HPDE6-E6E7 (cell line): ENCODE measurements around the gene MGAT3.
"Not testable (repeated sequence)": the region's sequence is repeated elsewhere in the genome, so short reads cannot be mapped to it uniquely, and the experiment has no call there.

Experiments used
- DNase-seq: peaks from one replicate; pipeline ENCODE4 v3.0.0; 2011; ENCODE audit warnings: missing footprints; ENCODE audit errors: extremely low spot score

The MGAT3 gene, protein sequence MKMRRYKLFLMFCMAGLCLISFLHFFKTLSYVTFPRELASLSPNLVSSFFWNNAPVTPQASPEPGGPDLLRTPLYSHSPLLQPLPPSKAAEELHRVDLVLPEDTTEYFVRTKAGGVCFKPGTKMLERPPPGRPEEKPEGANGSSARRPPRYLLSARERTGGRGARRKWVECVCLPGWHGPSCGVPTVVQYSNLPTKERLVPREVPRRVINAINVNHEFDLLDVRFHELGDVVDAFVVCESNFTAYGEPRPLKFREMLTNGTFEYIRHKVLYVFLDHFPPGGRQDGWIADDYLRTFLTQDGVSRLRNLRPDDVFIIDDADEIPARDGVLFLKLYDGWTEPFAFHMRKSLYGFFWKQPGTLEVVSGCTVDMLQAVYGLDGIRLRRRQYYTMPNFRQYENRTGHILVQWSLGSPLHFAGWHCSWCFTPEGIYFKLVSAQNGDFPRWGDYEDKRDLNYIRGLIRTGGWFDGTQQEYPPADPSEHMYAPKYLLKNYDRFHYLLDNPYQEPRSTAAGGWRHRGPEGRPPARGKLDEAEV

DNA sequence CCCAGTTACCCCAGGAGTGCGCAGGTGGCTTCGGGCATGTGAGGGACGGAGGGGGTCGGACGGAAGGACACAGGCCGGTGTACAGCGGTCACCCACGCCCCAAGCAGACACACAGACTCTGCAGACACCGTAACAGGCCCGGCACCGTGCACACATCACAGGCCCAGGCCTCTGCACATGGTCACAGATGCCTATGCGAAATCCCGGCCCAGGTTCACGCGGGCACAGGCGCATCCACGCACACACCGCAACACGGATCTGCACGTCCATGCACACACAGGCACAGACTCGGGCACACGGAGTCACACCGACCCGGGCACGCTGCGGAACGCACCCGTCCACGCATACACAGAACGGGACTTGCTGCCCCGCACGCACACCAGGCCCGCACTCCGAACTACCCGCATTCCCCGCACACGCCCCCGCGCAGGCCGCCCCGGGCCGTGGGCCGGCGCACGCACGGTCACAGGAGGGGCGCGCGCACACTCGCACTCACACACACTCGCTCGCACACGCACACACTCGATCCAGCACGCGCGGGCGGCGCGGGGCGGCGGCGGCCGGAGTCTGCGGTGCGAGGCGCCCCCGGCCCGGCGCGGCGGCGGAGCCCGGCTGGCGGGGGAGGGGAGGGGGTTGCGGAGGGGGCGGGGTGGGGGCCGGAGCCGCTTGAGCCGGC lies at the start of gene MGAT3:
Gene MGAT3 (plus strand): TSS at position 491 of the 676 bp plus-strand sequence. CDS start 30,336 bp downstream, outside the sequence.
- DNase-seq: no peak

DNA sequence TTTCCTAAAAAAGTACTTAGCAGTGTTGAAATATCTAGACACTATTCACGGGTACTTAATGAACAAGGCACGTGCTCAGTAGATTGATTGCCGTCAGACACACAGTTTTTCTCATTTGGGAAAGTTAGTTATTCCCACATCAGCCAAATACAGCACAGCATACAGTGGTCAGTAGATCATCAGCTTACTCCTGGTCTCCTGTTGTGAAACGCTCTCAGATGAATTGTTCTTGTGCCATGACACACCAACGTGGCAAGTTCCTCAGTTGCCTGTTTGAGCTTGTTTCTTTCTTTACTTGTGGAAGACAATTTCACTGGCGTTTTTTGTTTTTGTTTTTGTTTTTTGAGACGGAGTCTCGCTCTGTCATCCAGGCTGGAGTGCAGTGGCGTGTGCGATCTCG lies 48.6 kb upstream of the MGAT3 start:
- DNase-seq: peak; percentile 51

DNA sequence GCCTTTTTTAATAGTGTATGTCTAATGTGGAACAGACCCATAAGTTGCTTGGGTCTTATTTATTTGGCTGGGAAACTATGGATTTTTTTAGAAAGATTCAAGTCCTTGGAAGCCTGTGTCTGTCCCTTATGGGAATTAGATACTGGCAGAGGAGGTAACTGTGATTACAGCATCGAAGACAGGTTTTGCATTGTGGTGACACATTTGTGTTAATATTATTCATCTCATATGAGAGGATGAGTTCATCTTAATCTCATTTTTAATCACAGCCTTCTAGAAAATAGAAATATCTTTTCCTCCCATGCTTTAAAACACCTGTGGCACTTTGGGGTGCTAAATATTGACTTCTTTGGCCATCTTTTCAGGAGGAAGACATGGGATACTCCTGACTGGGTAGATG lies 48.0 kb upstream of the MGAT3 start:
- no peak for DNase-seq

DNA sequence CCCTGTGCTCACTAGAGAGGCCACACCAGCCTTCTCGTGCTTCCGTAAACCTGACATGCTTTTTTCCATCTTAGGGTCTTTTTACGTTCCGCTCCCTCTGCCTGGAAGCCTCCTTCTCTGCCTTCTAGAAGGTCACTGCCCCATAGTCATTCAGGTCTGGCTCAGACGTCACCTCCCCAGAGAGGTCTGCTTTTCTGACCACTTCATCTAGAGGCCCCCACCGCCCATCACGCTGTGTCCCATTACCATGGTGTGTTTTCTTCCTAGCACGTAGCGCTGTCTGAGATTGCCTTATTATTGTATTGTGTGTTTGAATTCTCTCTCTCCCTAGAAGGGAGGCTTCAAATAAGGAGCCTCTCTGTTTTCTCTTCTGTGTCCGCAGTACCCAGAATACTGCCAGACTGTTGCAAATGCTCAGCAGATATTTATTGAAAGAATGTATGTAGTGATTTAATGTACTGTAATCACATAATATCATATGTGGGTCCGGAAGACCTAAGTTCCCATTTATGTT lies 47.2 kb upstream of the MGAT3 start:
- no peak for DNase-seq

DNA sequence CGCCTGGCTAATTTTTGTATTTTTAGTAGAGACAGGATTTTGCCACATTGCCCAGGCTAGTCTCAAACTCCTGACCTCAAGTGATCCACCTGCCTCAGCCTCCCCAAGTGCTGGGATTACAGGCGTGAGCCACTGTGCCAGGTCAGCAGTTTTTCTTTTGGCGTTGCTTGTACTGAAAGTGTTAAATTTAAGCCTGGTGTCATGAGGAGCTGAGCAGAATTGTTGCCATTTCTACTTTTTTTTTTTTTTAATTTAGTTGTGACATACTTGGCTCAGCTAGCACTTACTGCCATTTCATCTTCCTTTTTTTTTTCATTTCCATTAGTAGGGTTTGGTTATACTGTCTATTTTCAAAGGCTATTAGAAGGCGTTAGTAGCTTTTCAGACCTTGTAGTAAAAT lies 46.5 kb upstream of the MGAT3 start:
- DNase-seq: no peak

DNA sequence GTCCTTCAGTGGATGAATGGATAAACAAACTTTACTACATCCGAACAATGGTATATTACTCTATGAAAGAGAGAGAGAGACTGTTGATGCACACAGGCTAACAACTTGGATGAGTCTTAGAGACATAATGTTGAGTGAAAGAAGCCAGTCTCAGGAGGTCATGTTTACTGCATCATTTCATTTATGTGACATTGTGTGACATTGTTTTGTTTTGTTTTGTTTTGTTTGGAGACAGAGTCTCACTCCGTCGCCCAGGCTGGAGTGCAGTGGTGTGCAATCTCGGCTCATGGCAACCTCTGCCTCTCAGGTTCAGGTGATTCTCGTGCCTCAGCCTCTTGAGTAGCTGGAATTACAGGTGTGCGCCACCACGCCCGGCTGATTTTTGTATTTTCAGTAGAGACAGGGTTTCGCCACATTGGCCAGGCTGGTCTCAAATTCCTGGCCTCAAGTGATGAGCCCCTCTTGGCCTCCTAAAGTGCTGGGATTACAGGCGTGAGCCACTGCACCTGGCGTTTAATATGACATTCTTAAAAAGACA lies 44.9 kb upstream of the MGAT3 start:
- not testable (repeated sequence) for DNase-seq

DNA sequence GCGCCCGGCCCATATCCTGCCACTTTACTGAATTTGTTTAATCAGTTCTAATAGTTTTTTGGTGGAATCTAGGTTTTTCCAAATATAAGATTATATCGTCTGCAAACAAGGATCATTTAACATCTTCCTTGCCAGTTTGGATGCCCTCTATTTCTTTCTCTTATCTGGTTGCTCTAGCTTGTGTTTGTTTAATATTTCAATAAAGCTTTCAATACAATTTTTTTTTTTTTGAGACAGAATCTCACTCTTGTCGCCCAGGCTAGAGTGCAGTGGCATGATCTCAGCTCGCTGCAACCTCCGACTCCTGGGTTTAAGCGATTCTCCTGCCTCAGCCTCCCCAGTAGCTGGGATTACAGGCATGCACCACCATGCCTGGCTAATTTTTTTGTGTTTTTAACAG lies 43.6 kb upstream of the MGAT3 start:
- not testable (repeated sequence) for DNase-seq

DNA sequence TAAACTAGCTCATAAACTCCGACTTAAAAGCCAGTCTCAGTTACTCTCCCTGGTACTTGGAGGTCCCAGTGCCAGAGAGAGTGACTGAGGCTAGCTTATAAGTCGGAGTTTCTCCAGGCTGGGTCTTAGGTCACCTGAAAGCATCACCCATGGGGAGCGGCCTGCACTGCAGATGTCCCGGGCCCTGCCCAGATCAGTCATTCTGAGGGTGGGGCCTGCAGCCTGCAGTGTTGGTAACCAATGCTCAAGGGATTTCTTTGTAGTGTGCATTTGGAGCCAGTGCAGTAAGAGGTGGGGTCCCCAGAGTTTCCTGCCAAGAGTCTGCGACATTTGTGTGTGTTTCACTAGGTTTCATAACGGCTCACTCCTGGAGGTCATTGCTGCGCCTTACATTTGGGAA lies 42.4 kb upstream of the MGAT3 start:
- DNase-seq: peak; percentile 11

DNA sequence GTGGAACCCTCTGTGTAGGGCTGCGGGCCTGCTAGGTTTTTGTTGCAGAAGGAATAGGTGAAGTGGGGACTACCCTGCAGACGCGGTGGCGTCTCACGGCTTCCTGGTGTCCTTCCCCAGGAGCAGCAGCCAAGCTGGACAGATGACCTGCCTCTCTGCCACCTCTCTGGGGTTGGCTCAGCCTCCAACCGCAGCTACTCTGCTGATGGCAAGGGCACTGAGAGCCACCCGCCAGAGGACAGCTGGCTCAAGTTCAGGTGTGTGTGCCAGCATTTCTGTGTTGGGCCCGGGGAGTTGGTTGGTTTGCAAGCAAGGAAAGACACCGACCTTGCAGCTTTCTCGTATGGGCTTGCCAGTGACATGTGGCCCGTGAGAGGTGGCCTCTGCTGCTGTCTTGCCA lies 41.9 kb upstream of the MGAT3 start:
- DNase-seq: no peak

DNA sequence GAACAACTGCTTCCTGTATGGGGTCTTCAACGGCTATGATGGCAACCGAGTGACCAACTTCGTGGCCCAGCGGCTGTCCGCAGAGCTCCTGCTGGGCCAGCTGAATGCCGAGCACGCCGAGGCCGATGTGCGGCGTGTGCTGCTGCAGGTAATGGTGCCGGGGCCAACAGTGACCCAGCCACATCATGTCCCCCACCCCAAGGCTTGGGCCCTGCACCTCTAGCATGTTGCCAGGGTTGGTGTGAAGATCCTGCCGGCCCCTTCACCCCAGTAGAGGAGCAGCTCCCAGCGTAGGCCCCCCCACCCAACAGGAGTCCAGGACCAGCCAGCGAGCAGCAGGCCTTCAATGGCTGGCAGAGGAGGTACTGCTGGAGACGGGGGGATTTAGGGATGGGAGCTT lies 41.3 kb upstream of the MGAT3 start:
- no peak for DNase-seq

DNA sequence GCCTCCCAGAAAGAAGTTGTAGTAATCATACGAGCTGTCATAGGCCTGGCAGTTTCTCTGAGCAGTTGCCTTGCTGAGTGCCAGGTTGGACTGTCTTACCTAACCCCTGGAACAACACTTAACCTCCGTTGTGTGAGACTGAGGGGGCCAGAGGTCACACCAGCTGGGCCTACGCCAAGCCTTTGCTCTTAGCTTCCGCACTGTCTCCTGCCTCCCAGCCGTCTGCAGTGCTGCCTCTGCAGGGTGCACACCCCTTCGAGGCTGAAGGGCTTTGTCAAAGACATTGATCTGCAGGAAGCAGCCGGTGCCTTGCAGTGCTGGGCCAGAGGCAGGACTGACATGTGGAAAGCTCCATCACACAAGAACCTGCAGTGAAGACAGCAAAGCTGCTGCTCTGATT lies 40.5 kb upstream of the MGAT3 start:
- DNase-seq: no peak

DNA sequence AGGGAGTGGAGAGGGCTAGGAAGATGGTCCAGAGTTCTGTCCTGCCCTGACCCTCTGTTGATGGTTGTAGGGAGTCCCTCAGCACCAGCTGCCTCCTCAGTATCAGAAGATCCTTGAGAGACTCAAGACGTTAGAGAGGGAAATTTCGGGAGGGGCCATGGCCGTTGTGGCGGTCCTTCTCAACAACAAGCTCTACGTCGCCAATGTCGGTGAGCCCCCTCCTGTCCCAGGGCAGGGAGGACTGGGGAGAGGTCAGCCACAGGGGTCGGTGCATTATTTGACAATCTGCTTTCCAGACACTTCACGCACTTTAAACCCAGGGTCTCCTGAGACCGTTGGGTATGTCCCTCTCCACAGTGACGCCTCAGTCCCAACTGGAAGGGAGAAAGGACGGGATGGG lies 39.2 kb upstream of the MGAT3 start:
- no peak for DNase-seq

DNA sequence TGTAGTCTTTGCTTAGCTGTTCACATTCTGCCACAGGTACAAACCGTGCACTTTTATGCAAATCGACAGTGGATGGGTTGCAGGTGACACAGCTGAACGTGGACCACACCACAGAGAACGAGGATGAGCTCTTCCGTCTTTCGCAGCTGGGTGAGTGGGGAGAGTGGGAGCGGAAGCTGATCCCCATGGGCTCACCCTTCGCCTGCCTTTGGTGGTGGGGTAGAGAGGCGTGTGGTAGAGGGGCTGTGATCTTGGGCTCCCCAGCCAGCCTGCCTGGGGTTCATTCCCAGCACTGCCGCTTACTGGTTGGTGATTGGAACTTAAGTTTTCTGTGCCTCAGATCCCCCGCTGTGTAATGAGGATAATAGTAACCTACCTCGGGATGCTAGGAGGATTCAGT lies 38.1 kb upstream of the MGAT3 start:
- no peak for DNase-seq

DNA sequence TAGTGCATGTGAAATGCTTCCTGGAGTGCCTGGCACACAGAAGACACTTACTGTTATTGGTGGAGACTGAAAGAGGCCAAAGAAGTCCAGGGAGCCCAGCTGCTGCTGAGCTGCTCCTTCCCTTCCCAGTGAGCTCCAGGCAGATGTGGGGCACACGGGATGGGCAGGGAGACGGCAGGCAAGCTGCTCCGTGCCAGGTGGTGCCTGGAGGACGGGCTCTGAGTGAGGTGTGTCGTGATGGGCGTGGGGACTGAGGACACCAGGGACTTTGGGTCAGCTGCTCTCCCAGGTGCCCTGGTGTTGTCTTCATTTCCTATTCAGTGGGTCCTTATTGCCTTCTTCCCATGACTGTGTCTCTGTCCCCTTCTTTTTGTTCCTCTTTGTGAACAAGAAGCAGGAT lies 37.7 kb upstream of the MGAT3 start:
- DNase-seq: no peak

DNA sequence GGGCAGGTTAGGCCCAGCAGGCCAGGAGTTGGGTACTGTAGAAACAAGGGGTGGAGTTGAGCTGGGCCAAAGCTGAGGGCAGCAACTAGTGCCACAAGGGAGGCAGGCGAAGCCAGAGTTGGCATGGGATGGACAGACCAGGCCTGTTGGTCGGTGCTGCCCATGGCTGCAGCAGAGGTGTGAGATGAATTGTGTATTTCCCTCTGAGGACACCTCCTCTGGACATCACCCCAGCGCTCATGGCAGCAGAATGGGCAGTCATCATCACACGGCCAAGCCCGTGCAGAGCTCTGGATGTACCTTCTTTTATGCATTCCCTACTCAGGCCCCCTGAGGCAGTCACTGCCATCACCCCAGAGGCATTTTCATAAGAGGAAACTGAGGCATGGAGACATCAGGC lies 36.9 kb upstream of the MGAT3 start:
- no peak for DNase-seq

DNA sequence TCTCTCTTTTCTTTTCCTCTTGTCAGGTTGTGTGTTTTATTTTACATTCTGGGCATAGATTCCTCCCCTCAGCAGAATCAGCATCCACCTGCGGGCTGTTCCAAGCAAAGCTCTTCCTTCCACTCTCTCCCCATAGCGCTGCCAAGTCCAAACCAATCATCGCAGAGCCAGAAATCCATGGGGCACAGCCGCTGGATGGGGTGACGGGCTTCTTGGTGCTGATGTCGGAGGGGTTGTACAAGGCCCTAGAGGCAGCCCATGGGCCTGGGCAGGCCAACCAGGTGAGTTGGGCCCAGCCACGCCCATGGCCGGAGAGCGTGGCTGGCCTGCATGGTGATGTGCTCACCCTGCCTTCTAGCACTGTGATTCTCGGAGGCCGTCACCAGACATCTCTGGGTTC lies 35.1 kb upstream of the MGAT3 start:
- no peak for DNase-seq

DNA sequence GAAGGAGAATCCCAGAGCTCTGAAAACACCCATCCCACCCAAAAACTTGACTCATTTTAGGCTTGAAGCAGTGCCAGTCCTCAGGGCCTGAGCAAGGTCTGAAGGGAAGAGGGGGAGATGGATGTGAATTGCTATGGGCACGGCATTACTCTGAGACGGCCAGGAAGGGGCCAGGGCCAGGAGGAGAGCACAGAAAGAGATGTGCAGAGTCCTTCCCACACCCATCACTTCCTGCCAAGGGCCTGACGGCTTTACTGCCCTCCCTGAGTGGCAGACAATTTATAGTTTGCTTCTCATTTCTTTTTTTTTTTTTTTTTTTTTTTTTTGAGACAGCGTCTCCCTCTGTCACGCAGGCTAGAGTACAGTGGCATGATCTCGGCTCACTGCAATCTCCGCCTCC lies 34.7 kb upstream of the MGAT3 start:
- DNase-seq: no peak

DNA sequence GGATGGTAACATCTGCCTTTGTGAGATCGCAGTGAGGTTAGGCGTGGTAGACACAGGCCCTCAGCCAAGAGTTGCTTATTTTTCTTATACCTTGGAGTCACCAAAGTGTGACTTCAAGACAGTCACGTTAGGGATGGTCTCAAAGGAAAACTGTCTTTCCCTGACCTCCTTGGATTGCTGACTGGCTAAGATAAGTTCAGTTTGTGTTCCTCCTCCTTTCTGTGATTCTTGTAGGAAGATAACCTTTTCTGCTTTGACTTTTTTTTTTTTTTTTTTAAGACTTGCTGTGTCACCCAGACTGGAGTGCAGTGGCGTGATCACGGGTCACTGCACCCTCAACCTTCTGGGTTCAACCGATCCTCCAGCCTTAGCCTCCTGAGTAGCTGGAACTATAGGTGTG lies 34.1 kb upstream of the MGAT3 start:
- no peak for DNase-seq

DNA sequence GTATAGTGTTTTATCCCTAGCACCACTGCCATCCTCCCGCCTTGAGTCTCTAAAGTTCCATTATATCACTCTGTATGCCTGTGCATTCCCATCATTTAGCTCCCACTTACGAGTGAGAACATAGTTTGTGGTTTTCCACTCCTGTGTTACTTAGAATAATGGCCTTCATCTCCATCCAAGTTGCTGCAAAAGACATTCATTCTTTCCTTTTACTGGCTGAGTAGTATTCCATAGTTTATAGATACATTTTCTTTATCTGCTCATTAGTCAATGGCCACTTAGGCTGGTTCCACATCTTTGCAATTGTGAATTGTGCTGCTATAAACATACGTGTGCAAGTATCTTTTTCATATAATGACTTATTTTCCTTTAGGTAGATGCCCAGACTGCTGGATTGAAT lies 32.8 kb upstream of the MGAT3 start:
- DNase-seq: no peak

DNA sequence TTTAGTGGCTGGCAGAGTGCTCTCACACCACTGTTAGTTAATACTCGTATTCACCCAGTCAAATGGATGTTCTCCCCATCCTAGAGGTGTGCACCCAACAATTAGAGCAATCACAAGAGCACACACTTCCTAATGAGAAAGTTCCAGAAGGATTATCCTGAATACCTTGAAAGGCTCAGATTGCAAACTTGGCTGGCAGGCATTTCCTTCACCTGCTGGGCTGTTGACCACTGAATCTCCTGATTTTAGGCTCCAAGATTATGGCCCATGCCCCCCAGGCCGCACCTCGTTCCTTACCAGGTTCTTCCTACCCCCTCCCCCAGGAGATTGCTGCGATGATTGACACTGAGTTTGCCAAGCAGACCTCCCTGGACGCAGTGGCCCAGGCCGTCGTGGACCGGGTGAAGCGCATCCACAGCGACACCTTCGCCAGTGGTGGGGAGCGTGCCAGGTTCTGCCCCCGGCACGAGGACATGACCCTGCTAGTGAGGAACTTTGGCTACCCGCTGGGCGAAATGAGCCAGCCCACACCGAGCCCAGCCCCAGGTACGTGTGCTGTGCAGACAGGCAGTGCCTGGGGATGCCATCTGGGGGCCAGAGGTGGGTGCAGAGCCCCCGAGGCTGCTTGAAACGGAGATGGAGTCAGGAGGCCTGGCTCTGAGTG lies 30.3 kb upstream of the MGAT3 start:
- DNase-seq: no peak

DNA sequence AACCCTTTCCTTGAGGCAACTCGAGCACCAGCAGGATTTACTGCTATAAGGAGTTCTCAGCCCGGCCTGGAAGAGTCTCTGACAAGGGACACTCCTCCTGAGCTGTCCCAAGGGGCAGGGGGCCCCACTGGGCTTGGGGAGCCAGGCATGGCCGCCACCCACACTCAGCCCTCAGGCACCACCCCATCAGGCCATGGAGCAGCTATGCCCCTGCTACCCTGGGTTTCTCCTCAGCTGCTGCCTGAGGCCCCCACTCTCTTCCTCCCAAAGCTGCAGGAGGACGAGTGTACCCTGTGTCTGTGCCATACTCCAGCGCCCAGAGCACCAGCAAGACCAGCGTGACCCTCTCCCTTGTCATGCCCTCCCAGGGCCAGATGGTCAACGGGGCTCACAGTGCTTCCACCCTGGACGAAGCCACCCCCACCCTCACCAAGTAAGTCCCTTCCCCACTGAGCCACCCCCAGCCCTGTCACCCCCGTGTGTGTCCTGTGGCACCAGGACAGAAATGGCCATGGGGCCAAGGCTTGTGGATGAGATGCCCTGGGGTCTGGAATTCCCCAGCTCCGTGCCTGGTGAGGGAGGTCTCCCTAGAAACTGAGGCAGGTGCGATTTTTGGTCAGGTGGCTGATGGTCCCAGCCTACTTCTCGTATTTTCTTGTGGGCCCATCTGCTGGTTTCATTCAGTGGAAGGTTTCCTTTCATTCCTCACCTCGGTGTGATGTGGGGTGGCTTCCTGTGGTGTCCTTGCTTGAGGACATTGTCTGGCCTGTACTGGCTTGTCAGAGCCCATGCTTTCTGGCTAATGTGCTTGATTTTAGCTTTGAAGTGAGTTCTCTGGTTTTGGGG lies 28.8 kb upstream of the MGAT3 start:
- no peak for DNase-seq
